Measurements from ENCODE around the gene PUM1. TPM values are rescaled to one million over a fixed set of nuclear protein-coding genes. Genes with fewer than 3 reads are reported as not detected.

The PUM1 gene
- total RNA-seq, 4 donors from 2014 or later: 71.7 to 112 (median 83.0) TPM

DNA sequence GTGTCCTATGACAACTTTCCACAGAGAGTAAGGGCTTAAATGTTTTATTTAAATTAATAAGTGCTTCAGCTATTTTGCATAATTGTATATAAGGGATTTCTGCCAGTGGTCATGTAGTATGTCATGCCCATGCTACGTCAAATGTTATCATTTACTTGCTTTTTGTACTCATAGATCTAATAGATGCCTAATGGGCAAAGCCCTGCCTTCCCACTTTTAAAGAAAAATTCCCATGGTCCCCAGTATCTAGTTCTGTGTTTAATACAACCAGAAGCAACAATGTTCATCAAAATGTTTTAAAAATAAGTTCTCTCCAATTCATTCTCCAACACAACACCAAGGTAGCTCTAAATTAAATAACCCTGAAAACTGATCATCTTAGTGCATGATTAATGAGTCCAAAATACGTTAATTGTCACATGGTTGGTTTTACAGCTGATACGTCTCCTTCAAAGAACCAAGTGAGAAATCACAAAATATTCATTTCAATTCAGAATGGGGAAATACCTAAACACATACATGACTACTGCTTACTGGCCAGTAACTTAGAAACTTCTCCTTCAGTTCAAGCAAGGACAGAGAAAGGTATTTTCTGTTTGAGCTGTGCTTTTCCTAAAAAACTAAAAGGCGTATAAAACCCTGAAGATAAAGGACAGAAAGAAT is 107.8 kb downstream of the PUM1 start:
- WGBS: 79% methylated on average over 4 of the region's 4 CpGs
- H3K36me3 ChIP-seq: peaks cover 24 to 67% (median 50%) of the 10 kb centered on the region in 4 donors

DNA sequence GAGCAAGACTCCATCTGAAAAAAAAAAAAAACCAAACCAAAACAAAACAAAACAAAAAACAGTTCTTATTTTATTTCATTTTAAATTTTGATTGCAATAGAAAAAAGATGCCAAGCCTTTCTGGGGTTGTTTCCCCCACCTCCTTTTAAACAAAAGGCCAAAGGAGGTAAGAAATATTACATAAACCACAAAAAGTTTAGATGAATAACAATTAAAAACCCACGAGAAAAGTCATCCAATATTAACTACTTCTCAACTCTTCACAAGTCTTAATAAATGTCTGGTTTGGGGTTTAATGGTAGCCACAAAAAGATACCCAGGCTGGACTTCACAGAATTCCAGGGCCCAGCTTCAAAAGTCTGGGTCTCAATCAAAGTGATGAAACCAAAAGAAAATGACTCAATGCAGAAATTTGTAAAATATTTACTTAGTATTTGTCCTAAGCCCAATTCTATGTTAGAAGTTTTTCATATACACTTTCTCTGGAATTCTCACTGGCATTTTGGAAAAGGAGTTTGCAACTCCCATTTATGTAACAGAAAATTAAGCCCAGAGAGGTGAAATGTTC is 110.0 kb downstream of the PUM1 start:
- H3K36me3 ChIP-seq: peaks cover 31 to 70% (median 58%) of the 10 kb centered on the region in 4 donors
- DNase-seq (ENCODE audit: extremely low spot score): no peak
- H3K4me1 ChIP-seq: peaks cover 0 to 9% (median 6%) of the 10 kb centered on the region in 4 donors
- no peaks in the 10 kb centered on the region for H3K27me3 ChIP-seq
- intact Hi-C loops (cut with DNase I): no loop called here
- TF ChIP-seq POLR2AphosphoS5 (IDR thresholded peaks at IDR 0.05): no peak
- TF ChIP-seq, protein P1, sequence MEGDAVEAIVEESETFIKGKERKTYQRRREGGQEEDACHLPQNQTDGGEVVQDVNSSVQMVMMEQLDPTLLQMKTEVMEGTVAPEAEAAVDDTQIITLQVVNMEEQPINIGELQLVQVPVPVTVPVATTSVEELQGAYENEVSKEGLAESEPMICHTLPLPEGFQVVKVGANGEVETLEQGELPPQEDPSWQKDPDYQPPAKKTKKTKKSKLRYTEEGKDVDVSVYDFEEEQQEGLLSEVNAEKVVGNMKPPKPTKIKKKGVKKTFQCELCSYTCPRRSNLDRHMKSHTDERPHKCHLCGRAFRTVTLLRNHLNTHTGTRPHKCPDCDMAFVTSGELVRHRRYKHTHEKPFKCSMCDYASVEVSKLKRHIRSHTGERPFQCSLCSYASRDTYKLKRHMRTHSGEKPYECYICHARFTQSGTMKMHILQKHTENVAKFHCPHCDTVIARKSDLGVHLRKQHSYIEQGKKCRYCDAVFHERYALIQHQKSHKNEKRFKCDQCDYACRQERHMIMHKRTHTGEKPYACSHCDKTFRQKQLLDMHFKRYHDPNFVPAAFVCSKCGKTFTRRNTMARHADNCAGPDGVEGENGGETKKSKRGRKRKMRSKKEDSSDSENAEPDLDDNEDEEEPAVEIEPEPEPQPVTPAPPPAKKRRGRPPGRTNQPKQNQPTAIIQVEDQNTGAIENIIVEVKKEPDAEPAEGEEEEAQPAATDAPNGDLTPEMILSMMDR (IDR thresholded peaks at IDR 0.05): no peak
- no peak for TF ChIP-seq POLR2A (IDR thresholded peaks at IDR 0.05; ENCODE audit: low read depth)
- TF ChIP-seq EP300 (IDR thresholded peaks at IDR 0.05): no peak
- no peaks in the 10 kb centered on the region for H3K9me3 ChIP-seq
- no peak overlapping the region for H3K27ac ChIP-seq (replicated peaks in 1 of 4)
- 24% methylated on average over 1 of the region's 1 CpG for WGBS
- H3K4me3 ChIP-seq: no peak overlapping the region

More for the DNA sequence above, 107.8 kb downstream of the PUM1 start:
- no peaks in the 10 kb centered on the region for H3K27me3 ChIP-seq
- no peaks in the 10 kb centered on the region for H3K9me3 ChIP-seq
- intact Hi-C loops (cut with DNase I): no loop called here
- TF ChIP-seq POLR2AphosphoS5 (IDR thresholded peaks at IDR 0.05) (no peak), EP300 (IDR thresholded peaks at IDR 0.05) (no peak), POLR2A (IDR thresholded peaks at IDR 0.05; ENCODE audit: low read depth) (no peak)
- TF ChIP-seq, protein P1 (IDR thresholded peaks at IDR 0.05): no peak
- peaks cover 0 to 10% (median 6%) of the 10 kb centered on the region in 4 donors for H3K4me1 ChIP-seq
- no peak overlapping the region for H3K27ac ChIP-seq (replicated peaks in 1 of 4)
- no peak overlapping the region for H3K4me3 ChIP-seq
- no peak for DNase-seq (ENCODE audit: extremely low spot score)

DNA sequence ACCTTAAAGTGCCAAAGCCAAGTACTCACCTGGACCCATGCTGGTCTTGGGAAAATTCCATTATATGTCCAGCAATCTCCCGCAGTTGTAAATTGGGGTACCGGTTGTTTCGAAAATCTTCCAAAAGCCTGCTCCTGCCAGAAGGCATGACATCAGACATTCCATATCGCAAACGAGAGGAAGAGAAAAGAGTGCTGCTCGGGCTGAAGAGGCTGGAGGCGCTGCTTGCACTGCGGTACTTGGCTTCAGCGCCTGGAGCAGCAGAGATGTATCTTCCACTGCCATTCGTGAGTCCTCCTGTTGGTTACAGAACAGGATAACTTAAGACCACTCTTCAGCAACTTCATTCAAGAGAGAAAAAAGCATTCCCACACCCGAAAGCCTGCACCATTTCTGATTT is 111.8 kb downstream of the PUM1 start:
- intact Hi-C loops (cut with DNase I): no loop called here
- Histone ChIP-seq H3K9me3 (no peaks in the 10 kb centered on the region), H3K27me3 (no peaks in the 10 kb centered on the region), H3K4me3 (no peak overlapping the region), H3K4me1 (peaks cover 0 to 9% (median 6%) of the 10 kb centered on the region in 4 donors), H3K27ac (replicated peaks in 1 of 4) (no peak overlapping the region), H3K36me3 (peaks cover 38 to 70% (median 60%) of the 10 kb centered on the region in 4 donors)
- 90% methylated on average over 11 of the region's 11 CpGs for WGBS
- TF ChIP-seq, protein P1 (IDR thresholded peaks at IDR 0.05): no peak
- no peak for TF ChIP-seq POLR2A (IDR thresholded peaks at IDR 0.05; ENCODE audit: low read depth)
- no peak for TF ChIP-seq EP300 (IDR thresholded peaks at IDR 0.05)
- TF ChIP-seq POLR2AphosphoS5 (IDR thresholded peaks at IDR 0.05): no peak
- DNase-seq (ENCODE audit: extremely low spot score): no peak

DNA sequence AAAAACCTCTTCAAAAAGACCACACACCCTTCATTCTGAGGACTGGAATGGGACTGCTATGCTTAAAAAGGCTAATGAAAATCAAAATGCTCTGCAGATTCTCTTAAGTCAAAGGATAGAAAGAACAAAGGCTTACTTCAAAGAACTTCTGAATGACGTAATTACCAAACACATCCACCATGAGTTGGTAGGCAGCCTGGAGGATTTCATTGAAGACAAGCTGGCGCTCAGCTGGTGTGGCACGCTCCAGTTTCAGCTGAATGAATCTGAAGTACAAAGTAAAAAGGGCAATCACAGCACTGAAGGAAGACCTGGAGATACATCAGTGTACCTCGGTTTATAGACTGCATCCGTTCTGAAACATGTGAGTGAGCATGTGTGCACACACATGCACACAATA is 113.4 kb downstream of the PUM1 start:
- Histone ChIP-seq H3K4me3 (no peak overlapping the region), H3K27ac (replicated peaks in 1 of 4) (no peak overlapping the region), H3K27me3 (no peaks in the 10 kb centered on the region), H3K4me1 (peaks cover 0 to 9% (median 6%) of the 10 kb centered on the region in 4 donors), H3K36me3 (peaks cover 47 to 86% (median 69%) of the 10 kb centered on the region in 4 donors), H3K9me3 (no peaks in the 10 kb centered on the region)
- intact Hi-C loops (cut with DNase I): no loop called here
- WGBS: 90% methylated on average over 5 of the region's 5 CpGs
- DNase-seq (ENCODE audit: extremely low spot score): no peak
- TF ChIP-seq, protein P1 (IDR thresholded peaks at IDR 0.05): no peak
- TF ChIP-seq POLR2AphosphoS5 (IDR thresholded peaks at IDR 0.05): no peak
- TF ChIP-seq POLR2A (IDR thresholded peaks at IDR 0.05; ENCODE audit: low read depth): no peak
- no peak for TF ChIP-seq EP300 (IDR thresholded peaks at IDR 0.05)

Measured in esophagus muscularis mucosa (tissue), 4 donors.